ENCODE data around the gene PI4K2A. TPM values are rescaled to one million over a fixed set of nuclear protein-coding genes. Genes with fewer than 3 reads are reported as not detected.

Gene PI4K2A
- total and polyA plus RNA-seq, 2 donors (not counting 1 experiment from before 2014, with no cell fraction given) = 26.6 to 30.7 TPM

DNA sequence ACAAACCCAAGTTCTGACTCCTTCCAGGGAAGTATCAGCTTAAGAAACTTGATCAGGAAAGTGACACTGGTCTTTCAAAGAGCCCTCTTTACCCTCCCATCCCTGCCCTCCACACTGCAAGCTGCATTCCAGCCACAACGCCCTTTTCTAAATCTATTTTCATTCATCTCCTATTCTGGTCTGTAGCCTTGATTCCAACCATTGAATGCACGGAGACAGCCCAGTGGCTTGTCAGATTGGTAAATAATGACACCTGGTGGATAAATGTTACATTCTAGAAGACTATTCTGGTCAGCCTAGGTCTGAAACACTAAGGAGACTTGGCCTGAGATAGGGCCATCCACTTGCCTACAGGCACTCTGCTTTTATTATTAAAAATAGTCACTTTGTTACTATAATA, 28.1 kb upstream of the PI4K2A start:
- Histone ChIP-seq H2AFZ (ENCODE audit: low read length) (no peak overlapping the region), H3K9me3 (ENCODE audit: control insufficient read depth, insufficient read depth, low read depth, low read length) (no peaks in the 10 kb centered on the region), H3K27me3 (ENCODE audit: control insufficient read depth, insufficient read depth, low read length) (no peaks in the 10 kb centered on the region), H3K27ac (ENCODE audit: insufficient read depth, low read length) (no peak overlapping the region), H4K20me1 (ENCODE audit: control insufficient read depth, extremely low read depth, insufficient read depth, low read length) (no peaks in the 10 kb centered on the region), H3K9ac (ENCODE audit: insufficient read depth, low read length) (no peak overlapping the region), H3K4me2 (ENCODE audit: extremely low read depth, insufficient read depth, low read length) (no peak overlapping the region), H3K36me3 (ENCODE audit: control insufficient read depth, insufficient read depth, low read length) (no peaks in the 10 kb centered on the region), H3K4me1 (ENCODE audit: control insufficient read depth, extremely low read depth, insufficient read depth, low read length) (no peaks in the 10 kb centered on the region), H3K4me3 (replicated peaks in 1 of 4; ENCODE audit: control extremely low read depth in 1 of 4, insufficient read depth in 1 of 4, low read depth in 3 of 4, low read length in 4 of 4) (no peak overlapping the region), H3K79me2 (ENCODE audit: control insufficient read depth, insufficient read depth, low read length) (no peaks in the 10 kb centered on the region)
- TF ChIP-seq EZH2 (IDR thresholded peaks at IDR 0.05; ENCODE audit: low read length, missing control alignments) = no peak
- TF ChIP-seq, protein P1, sequence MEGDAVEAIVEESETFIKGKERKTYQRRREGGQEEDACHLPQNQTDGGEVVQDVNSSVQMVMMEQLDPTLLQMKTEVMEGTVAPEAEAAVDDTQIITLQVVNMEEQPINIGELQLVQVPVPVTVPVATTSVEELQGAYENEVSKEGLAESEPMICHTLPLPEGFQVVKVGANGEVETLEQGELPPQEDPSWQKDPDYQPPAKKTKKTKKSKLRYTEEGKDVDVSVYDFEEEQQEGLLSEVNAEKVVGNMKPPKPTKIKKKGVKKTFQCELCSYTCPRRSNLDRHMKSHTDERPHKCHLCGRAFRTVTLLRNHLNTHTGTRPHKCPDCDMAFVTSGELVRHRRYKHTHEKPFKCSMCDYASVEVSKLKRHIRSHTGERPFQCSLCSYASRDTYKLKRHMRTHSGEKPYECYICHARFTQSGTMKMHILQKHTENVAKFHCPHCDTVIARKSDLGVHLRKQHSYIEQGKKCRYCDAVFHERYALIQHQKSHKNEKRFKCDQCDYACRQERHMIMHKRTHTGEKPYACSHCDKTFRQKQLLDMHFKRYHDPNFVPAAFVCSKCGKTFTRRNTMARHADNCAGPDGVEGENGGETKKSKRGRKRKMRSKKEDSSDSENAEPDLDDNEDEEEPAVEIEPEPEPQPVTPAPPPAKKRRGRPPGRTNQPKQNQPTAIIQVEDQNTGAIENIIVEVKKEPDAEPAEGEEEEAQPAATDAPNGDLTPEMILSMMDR (conservative IDR thresholded peaks at IDR 0.05 in 1 of 2, IDR thresholded peaks at IDR 0.05 in 1 of 2; ENCODE audit: low read depth in 1 of 2, low read length in 2 of 2) = peak; percentile 3 to 8
- peak; percentile 42 to 46 for DNase-seq (ENCODE audit: low read depth in 2 of 2)

DNA sequence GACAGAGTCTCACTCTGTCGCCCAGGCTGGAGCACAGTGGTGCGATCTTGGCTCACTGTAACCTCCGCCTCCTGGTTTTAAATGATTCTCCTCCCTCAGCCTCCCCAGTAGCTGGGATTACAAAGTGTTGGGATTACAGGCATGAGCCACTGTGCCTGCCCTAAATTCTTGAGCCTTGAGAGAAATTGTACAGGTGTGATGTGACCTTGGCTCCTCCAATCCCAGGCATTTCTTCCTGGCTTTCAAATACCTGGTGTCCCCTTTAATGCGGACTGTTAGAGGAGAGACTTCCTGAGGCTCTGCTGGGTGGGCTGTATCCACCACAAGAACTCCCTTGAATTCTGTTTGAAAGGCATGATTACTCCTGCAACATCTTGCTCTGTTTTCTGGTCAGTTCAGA, 22.2 kb upstream of the PI4K2A start:
- no peak overlapping the region for H3K9ac ChIP-seq (ENCODE audit: insufficient read depth, low read length)
- H3K79me2 ChIP-seq (ENCODE audit: control insufficient read depth, insufficient read depth, low read length) = no peaks in the 10 kb centered on the region
- no peak overlapping the region for H3K27ac ChIP-seq (ENCODE audit: insufficient read depth, low read length)
- no peaks in the 10 kb centered on the region for H4K20me1 ChIP-seq (ENCODE audit: control insufficient read depth, extremely low read depth, insufficient read depth, low read length)
- H3K4me2 ChIP-seq (ENCODE audit: extremely low read depth, insufficient read depth, low read length) = no peak overlapping the region
- no peaks in the 10 kb centered on the region for H3K4me1 ChIP-seq (ENCODE audit: control insufficient read depth, extremely low read depth, insufficient read depth, low read length)
- no peaks in the 10 kb centered on the region for H3K27me3 ChIP-seq (ENCODE audit: control insufficient read depth, insufficient read depth, low read length)
- no peak for DNase-seq (ENCODE audit: low read depth in 2 of 2)
- H3K9me3 ChIP-seq (ENCODE audit: control insufficient read depth, insufficient read depth, low read depth, low read length) = no peaks in the 10 kb centered on the region
- no peak overlapping the region for H2AFZ ChIP-seq (ENCODE audit: low read length)
- no peaks in the 10 kb centered on the region for H3K36me3 ChIP-seq (ENCODE audit: control insufficient read depth, insufficient read depth, low read length)
- no peak overlapping the region for H3K4me3 ChIP-seq (replicated peaks in 1 of 4; ENCODE audit: control extremely low read depth in 1 of 4, insufficient read depth in 1 of 4, low read depth in 3 of 4, low read length in 4 of 4)
- no peak for TF ChIP-seq EZH2 (IDR thresholded peaks at IDR 0.05; ENCODE audit: low read length, missing control alignments)
- TF ChIP-seq, protein P1 (conservative IDR thresholded peaks at IDR 0.05 in 1 of 2, IDR thresholded peaks at IDR 0.05 in 1 of 2; ENCODE audit: low read depth in 1 of 2, low read length in 2 of 2) = no peak

DNA sequence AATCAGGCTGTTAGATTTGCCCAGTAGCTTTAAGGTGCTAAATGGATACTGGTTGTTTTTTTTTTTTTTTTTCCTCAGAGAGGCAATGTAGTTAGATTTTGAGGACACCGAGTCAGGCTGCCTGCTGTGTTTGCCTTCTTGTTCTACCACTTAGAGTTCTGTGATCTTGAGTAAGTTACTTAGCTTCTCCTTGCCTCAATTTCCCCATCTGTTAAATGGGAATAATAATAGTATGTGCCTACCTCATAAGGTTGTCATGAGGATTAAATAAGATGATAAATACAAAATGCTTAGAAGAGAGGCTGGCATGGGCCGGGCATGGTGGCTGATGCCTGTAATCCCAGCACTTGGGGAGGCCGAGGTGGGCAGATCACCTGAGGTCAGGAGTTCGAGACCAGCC, 21.7 kb upstream of the PI4K2A start:
- H3K27ac ChIP-seq (ENCODE audit: insufficient read depth, low read length) = no peak overlapping the region
- DNase-seq (ENCODE audit: low read depth in 2 of 2) = no peak
- TF ChIP-seq, protein P1 (conservative IDR thresholded peaks at IDR 0.05 in 1 of 2, IDR thresholded peaks at IDR 0.05 in 1 of 2; ENCODE audit: low read depth in 1 of 2, low read length in 2 of 2) = no peak
- TF ChIP-seq EZH2 (IDR thresholded peaks at IDR 0.05; ENCODE audit: low read length, missing control alignments) = no peak
- no peaks in the 10 kb centered on the region for H3K9me3 ChIP-seq (ENCODE audit: control insufficient read depth, insufficient read depth, low read depth, low read length)
- no peaks in the 10 kb centered on the region for H3K4me1 ChIP-seq (ENCODE audit: control insufficient read depth, extremely low read depth, insufficient read depth, low read length)
- no peaks in the 10 kb centered on the region for H3K36me3 ChIP-seq (ENCODE audit: control insufficient read depth, insufficient read depth, low read length)
- H4K20me1 ChIP-seq (ENCODE audit: control insufficient read depth, extremely low read depth, insufficient read depth, low read length) = no peaks in the 10 kb centered on the region
- H3K9ac ChIP-seq (ENCODE audit: insufficient read depth, low read length) = no peak overlapping the region
- no peak overlapping the region for H2AFZ ChIP-seq (ENCODE audit: low read length)
- H3K27me3 ChIP-seq (ENCODE audit: control insufficient read depth, insufficient read depth, low read length) = no peaks in the 10 kb centered on the region
- H3K4me3 ChIP-seq (replicated peaks in 1 of 4; ENCODE audit: control extremely low read depth in 1 of 4, insufficient read depth in 1 of 4, low read depth in 3 of 4, low read length in 4 of 4) = no peak overlapping the region
- no peak overlapping the region for H3K4me2 ChIP-seq (ENCODE audit: extremely low read depth, insufficient read depth, low read length)
- no peaks in the 10 kb centered on the region for H3K79me2 ChIP-seq (ENCODE audit: control insufficient read depth, insufficient read depth, low read length)

Data from fibroblast of lung (primary cell).